Measurements from ENCODE around the gene NDUFAF8.

NDUFAF8 gene

DNA sequence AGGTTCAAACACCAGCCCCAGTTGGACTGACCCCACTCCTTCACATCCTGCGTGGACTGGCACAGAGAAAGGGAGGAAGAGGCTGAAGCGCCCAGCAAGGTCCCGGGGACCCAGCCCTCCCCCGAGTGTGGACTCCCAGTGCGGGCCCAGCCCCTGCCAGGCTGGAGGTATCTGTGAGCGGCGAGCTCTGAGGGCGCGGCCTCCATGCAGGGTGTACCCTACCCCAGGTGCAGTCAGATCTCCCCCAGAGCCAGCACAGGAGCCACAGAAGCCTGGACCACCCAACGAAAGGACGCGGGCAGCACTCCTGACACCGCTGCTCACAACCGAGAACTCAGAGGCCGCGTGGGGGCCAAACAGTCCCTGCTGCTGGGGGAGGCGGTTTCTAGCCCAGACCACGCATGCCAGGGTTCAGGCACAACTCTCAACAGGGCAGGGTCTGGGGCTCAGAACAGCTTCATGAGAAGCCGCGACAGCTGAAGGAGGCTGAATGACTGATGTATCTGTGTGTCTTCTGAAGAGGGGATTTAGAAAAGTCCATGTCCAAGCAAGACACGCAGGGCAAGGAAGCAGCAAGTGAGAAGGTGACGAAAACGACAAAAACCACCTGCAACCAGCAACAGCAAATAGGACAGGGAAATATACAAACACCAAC lies 47.5 kb downstream of the NDUFAF8 start:
- H3K27ac ChIP-seq = no peak overlapping the region
- no peak for TF ChIP-seq ZFX (IDR thresholded peaks at IDR 0.05; ENCODE audit: borderline replicate concordance)
- TF ChIP-seq, protein P1, sequence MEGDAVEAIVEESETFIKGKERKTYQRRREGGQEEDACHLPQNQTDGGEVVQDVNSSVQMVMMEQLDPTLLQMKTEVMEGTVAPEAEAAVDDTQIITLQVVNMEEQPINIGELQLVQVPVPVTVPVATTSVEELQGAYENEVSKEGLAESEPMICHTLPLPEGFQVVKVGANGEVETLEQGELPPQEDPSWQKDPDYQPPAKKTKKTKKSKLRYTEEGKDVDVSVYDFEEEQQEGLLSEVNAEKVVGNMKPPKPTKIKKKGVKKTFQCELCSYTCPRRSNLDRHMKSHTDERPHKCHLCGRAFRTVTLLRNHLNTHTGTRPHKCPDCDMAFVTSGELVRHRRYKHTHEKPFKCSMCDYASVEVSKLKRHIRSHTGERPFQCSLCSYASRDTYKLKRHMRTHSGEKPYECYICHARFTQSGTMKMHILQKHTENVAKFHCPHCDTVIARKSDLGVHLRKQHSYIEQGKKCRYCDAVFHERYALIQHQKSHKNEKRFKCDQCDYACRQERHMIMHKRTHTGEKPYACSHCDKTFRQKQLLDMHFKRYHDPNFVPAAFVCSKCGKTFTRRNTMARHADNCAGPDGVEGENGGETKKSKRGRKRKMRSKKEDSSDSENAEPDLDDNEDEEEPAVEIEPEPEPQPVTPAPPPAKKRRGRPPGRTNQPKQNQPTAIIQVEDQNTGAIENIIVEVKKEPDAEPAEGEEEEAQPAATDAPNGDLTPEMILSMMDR (IDR thresholded peaks at IDR 0.05) = no peak

DNA sequence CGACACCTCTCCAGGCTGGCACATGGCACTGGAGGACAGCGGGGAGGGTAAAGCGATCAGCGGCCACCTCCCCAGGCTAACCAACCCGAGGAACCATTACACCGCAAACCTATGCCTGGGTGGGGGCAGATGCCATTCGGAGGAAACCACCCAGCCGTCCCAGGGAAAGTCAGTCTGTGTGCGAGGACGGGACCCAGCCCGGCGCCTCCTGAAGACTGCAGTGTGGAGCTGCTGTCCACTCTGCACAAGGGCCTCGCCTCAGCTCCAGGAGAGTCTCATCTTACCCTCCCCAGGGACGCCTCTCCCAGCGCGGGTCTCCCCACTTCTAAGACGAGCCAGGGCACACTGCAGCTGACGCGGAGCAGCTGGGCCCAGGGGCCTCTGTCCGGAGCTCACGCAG lies 48.0 kb downstream of the NDUFAF8 start:
- no peak overlapping the region for H3K27ac ChIP-seq
- TF ChIP-seq, protein P1 (IDR thresholded peaks at IDR 0.05) = no peak
- TF ChIP-seq ZFX (IDR thresholded peaks at IDR 0.05; ENCODE audit: borderline replicate concordance) = no peak

DNA sequence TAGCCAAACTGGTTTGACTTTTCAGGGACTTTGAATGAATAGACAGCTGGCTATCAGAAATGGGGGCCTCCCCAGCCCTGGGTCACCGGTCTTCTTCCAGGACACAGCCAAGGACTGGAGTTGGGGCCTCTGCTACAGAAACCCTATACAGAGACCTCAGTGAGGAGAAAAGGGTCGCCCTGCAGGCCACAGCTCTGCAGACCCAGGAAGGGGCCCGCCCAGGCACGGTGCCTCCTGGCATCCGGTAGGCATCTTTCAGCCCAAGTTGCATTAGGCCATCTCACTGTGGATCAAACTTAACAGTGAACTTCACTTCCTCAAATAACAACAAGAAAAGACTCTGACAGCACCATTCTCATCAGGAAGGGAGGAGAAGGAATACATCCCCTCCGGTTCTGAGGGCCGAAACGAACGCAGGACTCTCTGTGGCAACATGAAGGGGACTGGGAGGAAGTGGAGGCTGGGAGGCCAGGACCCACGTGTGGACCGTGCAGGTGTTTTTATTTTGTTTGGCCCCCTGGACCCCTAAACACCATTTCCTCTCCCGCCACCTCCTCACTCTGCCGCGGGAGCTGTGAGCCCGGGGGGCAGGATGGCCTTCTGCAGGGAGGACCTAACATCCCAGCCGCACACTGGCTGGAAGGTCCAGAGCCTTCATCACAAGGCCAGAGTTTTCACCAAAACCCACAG lies 48.8 kb downstream of the NDUFAF8 start:
- no peak for TF ChIP-seq ZFX (IDR thresholded peaks at IDR 0.05; ENCODE audit: borderline replicate concordance)
- TF ChIP-seq, protein P1 (IDR thresholded peaks at IDR 0.05) = no peak
- H3K27ac ChIP-seq = no peak overlapping the region

DNA sequence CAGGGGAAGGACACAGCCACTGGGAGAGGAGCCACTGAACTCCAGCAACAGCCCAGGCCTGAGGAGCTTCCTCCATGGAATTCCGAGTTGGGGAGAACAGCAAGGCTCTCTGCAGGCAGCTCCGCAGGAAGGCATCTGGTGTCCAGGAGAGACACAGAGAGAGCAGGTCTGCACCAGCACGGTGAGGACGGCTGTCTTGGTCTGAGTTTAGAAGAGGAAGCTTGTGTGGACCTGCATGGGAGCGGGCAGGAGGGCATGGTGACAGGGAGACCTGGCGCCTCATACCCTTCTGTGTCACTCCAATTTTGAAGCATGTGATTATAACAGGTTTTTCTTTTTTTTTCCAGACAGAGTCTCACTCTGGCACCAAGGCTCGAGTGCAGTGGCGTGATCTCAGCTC lies 49.6 kb downstream of the NDUFAF8 start:
- H3K27ac ChIP-seq = no peak overlapping the region
- TF ChIP-seq, protein P1 (IDR thresholded peaks at IDR 0.05) = no peak
- TF ChIP-seq ZFX (IDR thresholded peaks at IDR 0.05; ENCODE audit: borderline replicate concordance) = no peak

DNA sequence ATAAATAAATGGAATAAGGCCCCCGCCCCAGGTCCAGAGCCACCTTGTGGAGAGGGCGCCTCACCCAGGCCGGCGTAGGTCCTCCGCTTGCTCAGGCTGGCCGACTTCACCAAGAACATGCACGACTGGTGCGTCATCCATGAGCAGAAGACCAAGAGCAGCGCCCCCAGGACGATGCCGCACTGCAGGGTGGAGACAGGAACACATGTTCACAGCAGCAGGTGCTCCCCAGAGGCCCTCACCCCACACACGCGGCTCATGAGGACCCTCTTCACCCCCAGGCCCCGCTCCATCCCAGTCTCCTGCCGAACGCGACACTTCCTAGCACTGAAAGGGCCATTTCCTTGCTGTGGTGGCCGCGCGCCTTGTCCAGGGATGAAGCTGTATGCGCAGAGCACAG lies 50.5 kb downstream of the NDUFAF8 start:
- TF ChIP-seq ZFX (IDR thresholded peaks at IDR 0.05; ENCODE audit: borderline replicate concordance) = no peak
- TF ChIP-seq, protein P1 (IDR thresholded peaks at IDR 0.05) = peak; percentile 9; the same call in 1 of the 2 replicates

DNA sequence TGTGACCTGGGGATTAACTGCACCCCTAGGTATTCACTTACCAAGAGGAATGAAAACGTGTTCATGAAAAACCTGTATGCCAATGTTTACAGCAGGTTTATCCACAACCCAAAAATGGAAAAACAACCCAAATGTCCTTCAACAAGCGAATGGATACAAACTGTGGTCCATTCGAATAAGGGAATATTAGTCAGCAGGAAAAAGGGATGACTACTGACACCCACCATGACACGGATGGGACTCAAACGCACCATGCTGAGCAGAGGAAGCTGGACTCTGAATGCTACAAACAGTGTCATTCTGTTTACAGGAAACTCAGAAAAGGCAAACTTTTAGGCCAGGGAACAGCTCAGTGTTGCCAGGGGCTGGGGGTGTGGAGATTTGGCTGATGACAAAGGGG lies 51.1 kb downstream of the NDUFAF8 start:
- H3K27ac ChIP-seq = no peak overlapping the region
- TF ChIP-seq, protein P1 (IDR thresholded peaks at IDR 0.05) = no peak
- no peak for TF ChIP-seq ZFX (IDR thresholded peaks at IDR 0.05; ENCODE audit: borderline replicate concordance)

More for the DNA sequence above, 50.5 kb downstream of the NDUFAF8 start:
- no peak overlapping the region for H3K27ac ChIP-seq
